ENCODE data around the gene COX7A2L. TPM values are rescaled to one million over a fixed set of nuclear protein-coding genes. Genes with fewer than 3 reads are reported as not detected.
"Not testable (repeated sequence)": the region's sequence is repeated elsewhere in the genome, so short reads cannot be mapped to it uniquely, and the experiment has no call there.

COX7A2L gene
- total RNA-seq, 1 donor, result 181 TPM

GRCh38 chr2:42359304-42359964, 1.6 kb downstream of the COX7A2L start:
- TF ChIP-seq, protein P1, sequence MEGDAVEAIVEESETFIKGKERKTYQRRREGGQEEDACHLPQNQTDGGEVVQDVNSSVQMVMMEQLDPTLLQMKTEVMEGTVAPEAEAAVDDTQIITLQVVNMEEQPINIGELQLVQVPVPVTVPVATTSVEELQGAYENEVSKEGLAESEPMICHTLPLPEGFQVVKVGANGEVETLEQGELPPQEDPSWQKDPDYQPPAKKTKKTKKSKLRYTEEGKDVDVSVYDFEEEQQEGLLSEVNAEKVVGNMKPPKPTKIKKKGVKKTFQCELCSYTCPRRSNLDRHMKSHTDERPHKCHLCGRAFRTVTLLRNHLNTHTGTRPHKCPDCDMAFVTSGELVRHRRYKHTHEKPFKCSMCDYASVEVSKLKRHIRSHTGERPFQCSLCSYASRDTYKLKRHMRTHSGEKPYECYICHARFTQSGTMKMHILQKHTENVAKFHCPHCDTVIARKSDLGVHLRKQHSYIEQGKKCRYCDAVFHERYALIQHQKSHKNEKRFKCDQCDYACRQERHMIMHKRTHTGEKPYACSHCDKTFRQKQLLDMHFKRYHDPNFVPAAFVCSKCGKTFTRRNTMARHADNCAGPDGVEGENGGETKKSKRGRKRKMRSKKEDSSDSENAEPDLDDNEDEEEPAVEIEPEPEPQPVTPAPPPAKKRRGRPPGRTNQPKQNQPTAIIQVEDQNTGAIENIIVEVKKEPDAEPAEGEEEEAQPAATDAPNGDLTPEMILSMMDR (IDR thresholded peaks at IDR 0.05; ENCODE audit: insufficient read depth, low read length), result no peak
- DNase-seq (ENCODE audit: low read depth), result peak; percentile 44
- H3K4me3 ChIP-seq (ENCODE audit: low read depth, low read length), result peak overlapping the region; percentile 98

DNA sequence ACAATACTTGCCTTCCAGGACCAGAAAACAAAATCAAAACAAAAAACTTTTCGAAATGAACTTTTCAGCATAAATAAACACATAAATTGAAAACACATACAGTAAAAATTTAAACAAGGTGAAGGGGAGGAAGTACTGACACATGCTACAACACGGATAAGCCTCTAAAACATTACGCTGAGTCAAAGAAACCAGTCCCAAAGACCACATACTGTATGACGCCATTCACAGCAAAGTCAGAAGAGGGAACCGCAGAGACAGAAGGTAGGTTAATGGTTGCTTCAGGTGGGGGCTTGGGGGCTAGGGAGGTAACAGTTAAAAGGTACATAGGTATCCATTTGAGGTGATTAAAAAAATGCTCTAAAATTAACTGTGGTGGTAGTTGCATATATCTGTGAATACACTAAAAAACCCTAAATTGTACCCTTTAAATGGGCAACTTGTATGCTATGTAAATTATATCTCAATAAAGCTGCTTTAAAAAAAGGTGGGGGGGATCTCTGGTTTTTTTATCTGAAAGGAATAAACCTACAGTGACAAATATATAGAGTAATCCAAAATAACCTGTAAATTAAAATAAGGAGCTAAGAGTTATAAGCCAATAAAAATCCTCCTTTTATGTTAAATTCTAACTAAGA, 7.1 kb downstream of the COX7A2L start:
- no peak for DNase-seq (ENCODE audit: low read depth)
- TF ChIP-seq, protein P1 (IDR thresholded peaks at IDR 0.05; ENCODE audit: insufficient read depth, low read length), result no peak
- H3K4me3 ChIP-seq (ENCODE audit: low read depth, low read length), result no peak overlapping the region

DNA sequence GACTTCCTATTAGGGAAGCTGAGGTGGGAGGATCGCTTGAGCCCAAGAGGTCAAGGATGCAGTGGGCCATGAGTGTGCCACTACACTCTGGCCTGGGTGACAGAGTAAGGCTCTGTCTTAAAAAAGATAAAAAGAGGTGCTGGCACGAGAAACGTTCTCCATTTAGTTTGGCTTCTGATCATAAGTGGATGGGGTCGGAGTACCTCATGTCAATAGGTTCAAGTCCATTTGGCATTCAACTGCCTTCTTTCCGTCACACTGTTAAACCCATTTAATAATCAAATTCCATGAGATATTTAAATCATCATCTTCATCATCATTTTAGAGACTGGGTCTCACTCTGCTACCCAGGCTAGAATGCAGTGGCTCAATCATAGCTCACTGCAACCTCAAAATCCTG, 9.2 kb downstream of the COX7A2L start:
- DNase-seq (ENCODE audit: low read depth), result no peak
- no peak overlapping the region for H3K4me3 ChIP-seq (ENCODE audit: low read depth, low read length)
- TF ChIP-seq, protein P1 (IDR thresholded peaks at IDR 0.05; ENCODE audit: insufficient read depth, low read length), result no peak

GRCh38 chr2:42350434-42351063, 10.5 kb downstream of the COX7A2L start:
- TF ChIP-seq, protein P1 (IDR thresholded peaks at IDR 0.05; ENCODE audit: insufficient read depth, low read length), result no peak
- H3K4me3 ChIP-seq (ENCODE audit: low read depth, low read length), result no peak overlapping the region
- no peak for DNase-seq (ENCODE audit: low read depth)

- no peak for DNase-seq (ENCODE audit: low read depth)
- no peak overlapping the region for H3K4me3 ChIP-seq (ENCODE audit: low read depth, low read length)
- TF ChIP-seq, protein P1 (IDR thresholded peaks at IDR 0.05; ENCODE audit: insufficient read depth, low read length), result no peak
These were observed 12.8 kb downstream of the COX7A2L start for GRCh38 chr2:42348113-42348805.

- not testable (repeated sequence) for DNase-seq (ENCODE audit: low read depth); H3K4me3 ChIP-seq (ENCODE audit: low read depth, low read length)
These were observed 13.5 kb downstream of the COX7A2L start for GRCh38 chr2:42347518-42347917.

GRCh38 chr2:42346856-42347255, 14.2 kb downstream of the COX7A2L start:
- not testable (repeated sequence) for DNase-seq (ENCODE audit: low read depth); H3K4me3 ChIP-seq (ENCODE audit: low read depth, low read length)
